Parathyroid adenoma (tissue), 2 donors: ENCODE results near the gene CMYA5.

Experiments used
- H2AFZ ChIP-seq: fragments of 300-600 bp; sonication (generic); one replicate; pipeline ENCODE4 v1.7.0; 2017; ENCODE audit warnings: antibody characterized with exemption, mild to moderate bottlenecking
- H3K27ac ChIP-seq: fragments of 300-600 bp; sonication (generic); one replicate; pipeline ENCODE4 v1.7.0; 2017
- H3K27me3 ChIP-seq: fragments of 300-600 bp; sonication (generic); one replicate; pipeline ENCODE4 v1.7.0; 2017; ENCODE audit warnings: low read length; ENCODE audit not compliant: control insufficient read depth, insufficient read depth
- H3K36me3 ChIP-seq: fragments of 300-600 bp; sonication (generic); one replicate; pipeline ENCODE4 v1.7.0; 2017; ENCODE audit warnings: low read length; ENCODE audit not compliant: control insufficient read depth, insufficient read depth
- H3K4me1 ChIP-seq: fragments of 300-600 bp; sonication (generic); one replicate; pipeline ENCODE4 v1.7.0; 2017; ENCODE audit warnings: control low read depth
- H3K4me2 ChIP-seq: fragments of 300-600 bp; sonication (generic); one replicate; pipeline ENCODE4 v1.7.0; 2017; ENCODE audit warnings: low read length
- H3K4me3 ChIP-seq: fragments of 300-600 bp; sonication (generic); one replicate; pipeline ENCODE4 v1.7.0; 2017; ENCODE audit warnings: low read depth, low read length
- H3K79me2 ChIP-seq: fragments of 300-600 bp; sonication (generic); one replicate; pipeline ENCODE4 v1.7.0; 2017; ENCODE audit warnings: control low read depth
- H3K9ac ChIP-seq: fragments of 300-600 bp; sonication (generic); one replicate; pipeline ENCODE4 v1.7.0; 2017; ENCODE audit warnings: mild to moderate bottlenecking
- H3K9me3 ChIP-seq: fragments of 300-600 bp; sonication (generic); one replicate; pipeline ENCODE4 v1.7.0; 2017; ENCODE audit warnings: low read length; ENCODE audit not compliant: control insufficient read depth
- CTCF ChIP-seq: fragments of 300-600 bp; sonication (generic); IDR thresholded peaks from one replicate; pipeline ENCODE4 v1.7.0; 2017; ENCODE audit warnings: antibody characterized with exemption, mild to moderate bottlenecking
- donor health status: primary hyperparathyroidism.

The CMYA5 gene

GRCh38 chr5:79791843-79792242, 102.2 kb downstream of the CMYA5 start:
- no peak overlapping the region for H3K9ac ChIP-seq
- no peaks in the 10 kb centered on the region for H3K36me3 ChIP-seq
- no peaks in the 10 kb centered on the region for H3K9me3 ChIP-seq
- H3K79me2 ChIP-seq, result no peaks in the 10 kb centered on the region
- no peaks in the 10 kb centered on the region for H3K4me1 ChIP-seq
- H3K27ac ChIP-seq, result no peak overlapping the region
- no peak for TF ChIP-seq CTCF
- H3K27me3 ChIP-seq, result no peaks in the 10 kb centered on the region
- no peak overlapping the region for H3K4me2 ChIP-seq
- no peak overlapping the region for H3K4me3 ChIP-seq
- no peak overlapping the region for H2AFZ ChIP-seq

- H3K27ac ChIP-seq, result no peak overlapping the region
- H3K4me1 ChIP-seq, result no peaks in the 10 kb centered on the region
- H3K4me2 ChIP-seq, result no peak overlapping the region
- H3K9ac ChIP-seq, result no peak overlapping the region
- TF ChIP-seq CTCF, result no peak
- no peaks in the 10 kb centered on the region for H3K9me3 ChIP-seq
- H3K36me3 ChIP-seq, result no peaks in the 10 kb centered on the region
- no peaks in the 10 kb centered on the region for H3K79me2 ChIP-seq
- H3K27me3 ChIP-seq, result no peaks in the 10 kb centered on the region
- no peak overlapping the region for H3K4me3 ChIP-seq
- no peak overlapping the region for H2AFZ ChIP-seq
Observed at GRCh38 chr5:79792463-79792862, 102.8 kb downstream of the CMYA5 start.

GRCh38 chr5:79793304-79793703, 103.7 kb downstream of the CMYA5 start:
- no peak overlapping the region for H3K4me2 ChIP-seq
- no peak for TF ChIP-seq CTCF
- no peak overlapping the region for H3K9ac ChIP-seq
- H3K79me2 ChIP-seq, result no peaks in the 10 kb centered on the region
- H3K27ac ChIP-seq, result no peak overlapping the region
- H3K4me3 ChIP-seq, result no peak overlapping the region
- no peaks in the 10 kb centered on the region for H3K4me1 ChIP-seq
- no peaks in the 10 kb centered on the region for H3K27me3 ChIP-seq
- H2AFZ ChIP-seq, result no peak overlapping the region
- no peaks in the 10 kb centered on the region for H3K36me3 ChIP-seq
- no peaks in the 10 kb centered on the region for H3K9me3 ChIP-seq

GRCh38 chr5:79793722-79794121, 104.1 kb downstream of the CMYA5 start:
- Histone ChIP-seq H3K9me3 (no peaks in the 10 kb centered on the region), H3K79me2 (no peaks in the 10 kb centered on the region), H3K27me3 (no peaks in the 10 kb centered on the region), H3K4me1 (no peaks in the 10 kb centered on the region), H3K4me3 (no peak overlapping the region), H3K36me3 (no peaks in the 10 kb centered on the region), H2AFZ (no peak overlapping the region), H3K4me2 (no peak overlapping the region), H3K27ac (no peak overlapping the region), H3K9ac (no peak overlapping the region)
- no peak for TF ChIP-seq CTCF

- Histone ChIP-seq H3K36me3 (no peaks in the 10 kb centered on the region), H3K9me3 (no peaks in the 10 kb centered on the region), H3K4me1 (no peaks in the 10 kb centered on the region), H2AFZ (no peak overlapping the region), H3K79me2 (no peaks in the 10 kb centered on the region), H3K27ac (no peak overlapping the region), H3K4me3 (no peak overlapping the region), H3K27me3 (no peaks in the 10 kb centered on the region), H3K4me2 (no peak overlapping the region), H3K9ac (no peak overlapping the region)
- TF ChIP-seq CTCF, result no peak
Observed at GRCh38 chr5:79794347-79794746, 104.7 kb downstream of the CMYA5 start.
